HepG2 (cell line): ENCODE data around the gene EEPD1. TPM values are rescaled to one million over a fixed set of nuclear protein-coding genes. Genes with fewer than 3 reads are reported as not detected.

Experiments used
- ATAC-seq: fragments of 200-7000 bp; cut with Tn5 transposase; 3 replicates; pipeline ENCODE4 v1.9.1; 2020; ENCODE audit warnings: mild to moderate bottlenecking, moderate library complexity
- BruUV-seq: library from RNA; stranded (reverse); fragments of 400-500 nt; replicated peaks from 2 replicates; lab custom pipeline; 2021; lab: Mats Ljungman, UMichigan
- CTCF ChIA-PET: fragments of 300-600 bp; formaldehyde crosslinking; extraction: SDS; loops from one replicate; lab custom pipeline; 2021; ENCODE audit warnings: low total read pairs, inconsistent platforms, low intra/inter-chr PET ratio; lab: Yijun Ruan, JAX
- POLR2A ChIA-PET: fragments of 350-600 bp; sonication (Branson Sonifier 250); formaldehyde crosslinking; loops from one replicate; lab custom pipeline; 2020; ENCODE audit warnings: antibody characterized with exemption, inconsistent platforms; lab: Yijun Ruan, JAX
- DNase-seq: peaks from one replicate; pipeline ENCODE4 v3.0.0-alpha.2; 2015; ENCODE audit warnings: low spot score
- FAIRE-seq: peaks from 3 replicates; lab custom pipeline; 2011; peaks lifted over from hg19 to GRCh38; lab: Jason Lieb, UNC
- H2AFZ ChIP-seq: one replicate; pipeline ENCODE4 v1.6.1; 2011; ENCODE audit warnings: low read length, inconsistent platforms
- H3K27ac ChIP-seq: fragments of 300-600 bp; 3 replicates; pipeline ENCODE4 v1.8.0; 2011; ENCODE audit warnings: mixed run types, mild to moderate bottlenecking, mixed read lengths, low read length, inconsistent platforms; ENCODE audit not compliant: insufficient read depth; ENCODE audit errors: extremely low read length
- H3K27me3 ChIP-seq, 2 experiments: fragments of 200-600 bp in 1 of 2; 2 replicates in 1 of 2; 3 replicates in 1 of 2; pipeline versions ENCODE4 v1.6.0 to v1.8.0; 2011; ENCODE audit warnings: low read length in 2 of 2, mild to moderate bottlenecking in 2 of 2, moderate library complexity in 2 of 2, inconsistent platforms in 1 of 2; ENCODE audit not compliant: insufficient read depth in 2 of 2, control insufficient read depth in 1 of 2
- H3K36me3 ChIP-seq, 2 experiments: fragments of 200-600 bp in 1 of 2; replicated peaks in 1 of 2; 2 replicates in 1 of 2; 3 replicates in 1 of 2; pipeline versions ENCODE4 v1.5.1 to v1.8.0; 2011; ENCODE audit warnings: low read length in 2 of 2, inconsistent platforms in 1 of 2; ENCODE audit not compliant: insufficient read depth in 2 of 2, control insufficient read depth in 1 of 2
- H3K4me1 ChIP-seq: 2 replicates; pipeline ENCODE4 v1.5.1; 2012; ENCODE audit warnings: low read length, inconsistent platforms; ENCODE audit not compliant: insufficient read depth
- H3K4me2 ChIP-seq: 2 replicates; pipeline ENCODE4 v1.6.0; 2011; ENCODE audit warnings: low read depth, low read length, inconsistent platforms
- H3K4me3 ChIP-seq, 3 experiments: fragments of 200-600 bp in 1 of 3; sonication (generic), shearing (Covaris generic) in 1 of 3; replicated peaks in 1 of 3; 2 replicates each; pipeline ENCODE4 v1.5.1; 2011 to 2016; ENCODE audit warnings: low read length in 3 of 3, inconsistent platforms in 2 of 3, low read depth in 2 of 3, mild to moderate bottlenecking in 2 of 3, control low read depth in 1 of 3, mixed read lengths in 1 of 3; ENCODE audit not compliant: insufficient read depth in 1 of 3
- H3K79me2 ChIP-seq: one replicate; pipeline ENCODE4 v1.6.1; 2011; ENCODE audit warnings: low read length, inconsistent platforms; ENCODE audit not compliant: insufficient read depth
- H3K9ac ChIP-seq: 2 replicates; pipeline ENCODE4 v1.6.0; 2011; ENCODE audit warnings: mild to moderate bottlenecking, low read depth, low read length, inconsistent platforms; ENCODE audit not compliant: insufficient read depth
- H3K9me3 ChIP-seq: 2 replicates; pipeline ENCODE4 v1.5.1; 2012; ENCODE audit warnings: mild to moderate bottlenecking, low read length
- H4K20me1 ChIP-seq: 2 replicates; pipeline ENCODE4 v1.6.0; 2011; ENCODE audit warnings: inconsistent platforms, mild to moderate bottlenecking, low read length, moderate library complexity; ENCODE audit not compliant: insufficient read depth
- ATF7-NPFF ChIP-seq: sonication (generic); formaldehyde crosslinking; IDR thresholded peaks from 2 replicates; pipeline ENCODE4 v1.8.1; 2023; ENCODE audit warnings: mild to moderate bottlenecking, low read depth, missing genetic modification reagents, moderate library complexity
- CCDC6 ChIP-seq: sonication (generic); formaldehyde crosslinking; IDR thresholded peaks from 2 replicates; pipeline ENCODE4 v1.8.1; 2022; ENCODE audit warnings: mild to moderate bottlenecking, missing genetic modification reagents, moderate library complexity
- EED ChIP-seq: sonication (generic); formaldehyde crosslinking; IDR thresholded peaks from 2 replicates; pipeline ENCODE4 v1.5.0; 2020; ENCODE audit warnings: mild to moderate bottlenecking, missing genetic modification reagents
- FOSL2 ChIP-seq: sonication (generic); formaldehyde crosslinking; IDR thresholded peaks from 2 replicates; pipeline ENCODE4 v1.4.0; 2020; ENCODE audit warnings: missing genetic modification reagents
- RAD21 ChIP-seq: fragments of 450-650 bp; formaldehyde crosslinking; IDR thresholded peaks from 2 replicates; pipeline ENCODE4 v1.5.0; 2020; ENCODE audit warnings: mild to moderate bottlenecking
- RBM22 ChIP-seq: fragments of 200-400 bp; formaldehyde crosslinking; optimal IDR thresholded peaks from 2 replicates; pipeline ENCODE3; 2017; ENCODE audit warnings: mild to moderate bottlenecking, low read length, moderate library complexity
- SP1 ChIP-seq, 2 experiments: fragments of 450-650 bp in 1 of 2; sonication (generic) in 1 of 2; formaldehyde crosslinking in 1 of 2; IDR thresholded peaks; 2 replicates each; pipeline versions ENCODE4 v1.4.0 to v1.6.1; 2016 to 2020; ENCODE audit warnings: missing genetic modification reagents in 1 of 2
- SP5 ChIP-seq: IDR thresholded peaks from 2 replicates; pipeline ENCODE4 v1.6.1; 2016; ENCODE audit warnings: low read depth, borderline replicate concordance
- SRY ChIP-seq: sonication (generic); formaldehyde crosslinking; IDR thresholded peaks from 2 replicates; pipeline ENCODE4 v1.8.0; 2022; ENCODE audit warnings: mild to moderate bottlenecking, missing genetic modification reagents
- YEATS4 ChIP-seq: sonication (generic); formaldehyde crosslinking; IDR thresholded peaks from 2 replicates; pipeline ENCODE4 v1.4.0; 2020; ENCODE audit warnings: missing genetic modification reagents, borderline replicate concordance
- ZNF264 ChIP-seq: sonication (generic); formaldehyde crosslinking; IDR thresholded peaks from 2 replicates; pipeline ENCODE4 v1.4.0; 2020; ENCODE audit warnings: missing genetic modification reagents
- ZNF607 ChIP-seq: sonication (generic); formaldehyde crosslinking; IDR thresholded peaks from 2 replicates; pipeline ENCODE4 v1.5.1; 2020; ENCODE audit warnings: missing genetic modification reagents, mild to moderate bottlenecking, borderline replicate concordance
- ZNF737 ChIP-seq: sonication (generic); formaldehyde crosslinking; IDR thresholded peaks from 2 replicates; pipeline ENCODE4 v1.5.0; 2020; ENCODE audit warnings: missing genetic modification reagents, mild to moderate bottlenecking, borderline replicate concordance
- ZSCAN25 ChIP-seq: sonication (generic); formaldehyde crosslinking; IDR thresholded peaks from 2 replicates; pipeline ENCODE4 v1.8.0; 2022; ENCODE audit warnings: mild to moderate bottlenecking, missing genetic modification reagents
- in situ Hi-C: cut with HindIII; loops from 2 replicates; pipeline ENCODE4 v1.10.0; 2017; ENCODE audit warnings: low pct_unique_long_range_greater_than_20kb; ENCODE audit not compliant: extremely low pct_ligation_motif_present
- intact Hi-C: fragments of 100-400 bp; cut with micrococcal nuclease; formaldehyde crosslinking; loops from one replicate; pipeline ENCODE4 v1.10.0; 2022; ENCODE audit not compliant: unreplicated experiment
- polyA plus RNA-seq, 8 experiments: library from polyadenylated mRNA; depleted of rRNA in 3 of 8; stranded (reverse) in 7 of 8; unstranded in 1 of 8; fragments of >200 nt; fragmentation: Illumina TruSeq in 4 of 8; extraction: Trizol in 4 of 8; gene quantifications; 2 replicates each; pipeline versions ENCODE4 v1.2.1 to v1.2.3, GENCODE V29; 2011 to 2016; ENCODE audit warnings: low read depth in 4 of 8, missing spikeins in 1 of 8, mixed read lengths in 1 of 8; ENCODE audit not compliant: insufficient read depth in 1 of 8
- total RNA-seq, 5 experiments: library from RNA; depleted of rRNA; stranded (reverse); fragments of >200 nt; fragmentation: Illumina TruSeq; extraction: Trizol; gene quantifications; 2 replicates each; pipeline ENCODE4 v1.2.3, GENCODE V29; 2016; ENCODE audit warnings: low read depth in 1 of 5
- TF ChIP-seq, protein P1 (sequence below): sonication (generic); formaldehyde crosslinking; IDR thresholded peaks from 2 replicates; pipeline ENCODE4 v1.4.0; 2020; ENCODE audit warnings: missing genetic modification reagents
- TF ChIP-seq, protein P2 (sequence below): sonication (generic); formaldehyde crosslinking; IDR thresholded peaks from 2 replicates; pipeline ENCODE4 v1.4.0; 2020; ENCODE audit warnings: low read depth, mild to moderate bottlenecking, missing genetic modification reagents
- TF ChIP-seq, protein P3 (sequence below): sonication (generic); formaldehyde crosslinking; IDR thresholded peaks from 2 replicates; pipeline ENCODE4 v1.4.0; 2020; ENCODE audit warnings: mild to moderate bottlenecking, missing genetic modification reagents
- TF ChIP-seq, protein P4 (sequence below), 2 experiments: IDR thresholded peaks; 2 replicates each; pipeline ENCODE4 v1.6.1; 2011 to 2012; ENCODE audit warnings: low read length in 2 of 2, borderline replicate concordance in 1 of 2, low read depth in 1 of 2, mild to moderate bottlenecking in 1 of 2, moderate library complexity in 1 of 2

The EEPD1 gene
- total and polyA plus RNA-seq, 2 of the 13 experiments (the other 11 are each of a cell fraction or from before 2014, with no cell fraction given): 10.1 to 16.4 TPM

DNA sequence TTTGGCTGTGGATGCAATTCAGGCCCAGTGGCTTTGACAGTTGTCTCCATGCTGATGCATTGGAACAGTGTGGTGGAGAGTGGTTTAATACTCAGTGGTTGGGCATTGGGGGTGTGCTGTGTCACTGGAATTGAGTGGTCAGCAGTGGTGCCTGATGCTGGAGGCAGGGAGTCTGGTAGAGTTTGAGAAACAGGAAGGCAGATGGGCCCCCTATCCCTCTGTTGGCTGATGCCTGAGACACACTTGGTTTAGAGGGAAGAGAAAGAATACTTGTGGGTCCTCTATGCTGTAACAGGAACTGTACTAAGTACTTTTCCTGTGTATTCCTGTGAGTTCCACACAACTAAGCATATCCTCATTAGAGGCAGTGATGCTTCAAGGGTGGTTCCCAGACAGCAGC lies 55.4 kb downstream of the EEPD1 start:
- POLR2A ChIA-PET: interaction anchor here (1.3 kb wide), 1 partner anchor 8 kb away, joined by 3 read pairs; no protein-coding TSS in a partner anchor
- peak overlapping the region; percentile 42 for H3K27ac ChIP-seq
- CTCF ChIA-PET: no interaction called here
- H3K4me3 ChIP-seq: no peak overlapping the region
- no peaks in the 10 kb centered on the region for H4K20me1 ChIP-seq
- H3K79me2 ChIP-seq: peaks cover 18% of the 10 kb centered on the region
- no peak overlapping the region for H3K9ac ChIP-seq
- intact Hi-C loops: no loop called here
- no TSS peak for BruUV-seq
- in situ Hi-C loops: no loop called here
- no peak overlapping the region for H3K4me2 ChIP-seq
- H3K36me3 ChIP-seq: no peaks in the 10 kb centered on the region
- H3K27me3 ChIP-seq: no peaks in the 10 kb centered on the region
- H3K9me3 ChIP-seq: no peaks in the 10 kb centered on the region
- ATAC-seq (no peak), FAIRE-seq (no peak), DNase-seq (no peak)
- no peak overlapping the region for H2AFZ ChIP-seq
- H3K4me1 ChIP-seq: peaks cover 74% of the 10 kb centered on the region
- TF ChIP-seq CCDC6 (CRISPR knock-in tag) (no peak), RAD21 (CRISPR knock-in tag) (no peak), SP1 (IDR thresholded peaks at IDR 0.05) (no peak), SP1 (CRISPR knock-in tag; IDR thresholded peaks at IDR 0.05) (no peak), YEATS4 (no peak), ATF7-NPFF (no peak), EED (CRISPR knock-in tag) (no peak), SRY (CRISPR knock-in tag) (no peak), ZSCAN25 (no peak), SP5 (CRISPR knock-in tag) (no peak), ZNF607 (CRISPR knock-in tag) (no peak), ZNF737 (CRISPR knock-in tag) (no peak), ZNF264 (CRISPR knock-in tag) (no peak), RBM22 (no peak), FOSL2 (CRISPR knock-in tag) (no peak)
- TF ChIP-seq, protein P1, sequence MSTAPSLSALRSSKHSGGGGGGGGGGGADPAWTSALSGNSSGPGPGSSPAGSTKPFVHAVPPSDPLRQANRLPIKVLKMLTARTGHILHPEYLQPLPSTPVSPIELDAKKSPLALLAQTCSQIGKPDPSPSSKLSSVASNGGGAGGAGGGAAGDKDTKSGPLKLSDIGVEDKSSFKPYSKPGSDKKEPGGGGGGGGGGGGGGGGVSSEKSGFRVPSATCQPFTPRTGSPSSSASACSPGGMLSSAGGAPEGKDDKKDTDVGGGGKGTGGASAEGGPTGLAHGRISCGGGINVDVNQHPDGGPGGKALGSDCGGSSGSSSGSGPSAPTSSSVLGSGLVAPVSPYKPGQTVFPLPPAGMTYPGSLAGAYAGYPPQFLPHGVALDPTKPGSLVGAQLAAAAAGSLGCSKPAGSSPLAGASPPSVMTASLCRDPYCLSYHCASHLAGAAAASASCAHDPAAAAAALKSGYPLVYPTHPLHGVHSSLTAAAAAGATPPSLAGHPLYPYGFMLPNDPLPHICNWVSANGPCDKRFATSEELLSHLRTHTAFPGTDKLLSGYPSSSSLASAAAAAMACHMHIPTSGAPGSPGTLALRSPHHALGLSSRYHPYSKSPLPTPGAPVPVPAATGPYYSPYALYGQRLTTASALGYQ (CRISPR knock-in tag): no peak
- TF ChIP-seq, protein P2, sequence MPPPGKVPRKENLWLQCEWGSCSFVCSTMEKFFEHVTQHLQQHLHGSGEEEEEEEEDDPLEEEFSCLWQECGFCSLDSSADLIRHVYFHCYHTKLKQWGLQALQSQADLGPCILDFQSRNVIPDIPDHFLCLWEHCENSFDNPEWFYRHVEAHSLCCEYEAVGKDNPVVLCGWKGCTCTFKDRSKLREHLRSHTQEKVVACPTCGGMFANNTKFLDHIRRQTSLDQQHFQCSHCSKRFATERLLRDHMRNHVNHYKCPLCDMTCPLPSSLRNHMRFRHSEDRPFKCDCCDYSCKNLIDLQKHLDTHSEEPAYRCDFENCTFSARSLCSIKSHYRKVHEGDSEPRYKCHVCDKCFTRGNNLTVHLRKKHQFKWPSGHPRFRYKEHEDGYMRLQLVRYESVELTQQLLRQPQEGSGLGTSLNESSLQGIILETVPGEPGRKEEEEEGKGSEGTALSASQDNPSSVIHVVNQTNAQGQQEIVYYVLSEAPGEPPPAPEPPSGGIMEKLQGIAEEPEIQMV (CRISPR knock-in tag): no peak
- TF ChIP-seq, protein P3, sequence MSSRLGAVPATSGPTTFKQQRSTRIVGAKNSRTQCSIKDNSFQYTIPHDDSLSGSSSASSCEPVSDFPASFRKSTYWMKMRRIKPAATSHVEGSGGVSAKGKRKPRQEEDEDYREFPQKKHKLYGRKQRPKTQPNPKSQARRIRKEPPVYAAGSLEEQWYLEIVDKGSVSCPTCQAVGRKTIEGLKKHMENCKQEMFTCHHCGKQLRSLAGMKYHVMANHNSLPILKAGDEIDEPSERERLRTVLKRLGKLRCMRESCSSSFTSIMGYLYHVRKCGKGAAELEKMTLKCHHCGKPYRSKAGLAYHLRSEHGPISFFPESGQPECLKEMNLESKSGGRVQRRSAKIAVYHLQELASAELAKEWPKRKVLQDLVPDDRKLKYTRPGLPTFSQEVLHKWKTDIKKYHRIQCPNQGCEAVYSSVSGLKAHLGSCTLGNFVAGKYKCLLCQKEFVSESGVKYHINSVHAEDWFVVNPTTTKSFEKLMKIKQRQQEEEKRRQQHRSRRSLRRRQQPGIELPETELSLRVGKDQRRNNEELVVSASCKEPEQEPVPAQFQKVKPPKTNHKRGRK: no peak
- TF ChIP-seq, protein P4, sequence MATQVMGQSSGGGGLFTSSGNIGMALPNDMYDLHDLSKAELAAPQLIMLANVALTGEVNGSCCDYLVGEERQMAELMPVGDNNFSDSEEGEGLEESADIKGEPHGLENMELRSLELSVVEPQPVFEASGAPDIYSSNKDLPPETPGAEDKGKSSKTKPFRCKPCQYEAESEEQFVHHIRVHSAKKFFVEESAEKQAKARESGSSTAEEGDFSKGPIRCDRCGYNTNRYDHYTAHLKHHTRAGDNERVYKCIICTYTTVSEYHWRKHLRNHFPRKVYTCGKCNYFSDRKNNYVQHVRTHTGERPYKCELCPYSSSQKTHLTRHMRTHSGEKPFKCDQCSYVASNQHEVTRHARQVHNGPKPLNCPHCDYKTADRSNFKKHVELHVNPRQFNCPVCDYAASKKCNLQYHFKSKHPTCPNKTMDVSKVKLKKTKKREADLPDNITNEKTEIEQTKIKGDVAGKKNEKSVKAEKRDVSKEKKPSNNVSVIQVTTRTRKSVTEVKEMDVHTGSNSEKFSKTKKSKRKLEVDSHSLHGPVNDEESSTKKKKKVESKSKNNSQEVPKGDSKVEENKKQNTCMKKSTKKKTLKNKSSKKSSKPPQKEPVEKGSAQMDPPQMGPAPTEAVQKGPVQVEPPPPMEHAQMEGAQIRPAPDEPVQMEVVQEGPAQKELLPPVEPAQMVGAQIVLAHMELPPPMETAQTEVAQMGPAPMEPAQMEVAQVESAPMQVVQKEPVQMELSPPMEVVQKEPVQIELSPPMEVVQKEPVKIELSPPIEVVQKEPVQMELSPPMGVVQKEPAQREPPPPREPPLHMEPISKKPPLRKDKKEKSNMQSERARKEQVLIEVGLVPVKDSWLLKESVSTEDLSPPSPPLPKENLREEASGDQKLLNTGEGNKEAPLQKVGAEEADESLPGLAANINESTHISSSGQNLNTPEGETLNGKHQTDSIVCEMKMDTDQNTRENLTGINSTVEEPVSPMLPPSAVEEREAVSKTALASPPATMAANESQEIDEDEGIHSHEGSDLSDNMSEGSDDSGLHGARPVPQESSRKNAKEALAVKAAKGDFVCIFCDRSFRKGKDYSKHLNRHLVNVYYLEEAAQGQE (IDR thresholded peaks at IDR 0.05; ENCODE audit: borderline replicate concordance in 1 of 2, low read depth in 1 of 2, low read length in 2 of 2): no peak
